GM21717 (cell line): ENCODE results near the gene GINS2.

ENCODE experiments used
- ATAC-seq: cut with Tn5 transposase; IDR thresholded peaks from one replicate; pipeline ENCODE4 v1.9.1; 2021; ENCODE audit warnings: mild to moderate bottlenecking, moderate library complexity; ENCODE audit not compliant: unreplicated experiment

GINS2 gene

DNA sequence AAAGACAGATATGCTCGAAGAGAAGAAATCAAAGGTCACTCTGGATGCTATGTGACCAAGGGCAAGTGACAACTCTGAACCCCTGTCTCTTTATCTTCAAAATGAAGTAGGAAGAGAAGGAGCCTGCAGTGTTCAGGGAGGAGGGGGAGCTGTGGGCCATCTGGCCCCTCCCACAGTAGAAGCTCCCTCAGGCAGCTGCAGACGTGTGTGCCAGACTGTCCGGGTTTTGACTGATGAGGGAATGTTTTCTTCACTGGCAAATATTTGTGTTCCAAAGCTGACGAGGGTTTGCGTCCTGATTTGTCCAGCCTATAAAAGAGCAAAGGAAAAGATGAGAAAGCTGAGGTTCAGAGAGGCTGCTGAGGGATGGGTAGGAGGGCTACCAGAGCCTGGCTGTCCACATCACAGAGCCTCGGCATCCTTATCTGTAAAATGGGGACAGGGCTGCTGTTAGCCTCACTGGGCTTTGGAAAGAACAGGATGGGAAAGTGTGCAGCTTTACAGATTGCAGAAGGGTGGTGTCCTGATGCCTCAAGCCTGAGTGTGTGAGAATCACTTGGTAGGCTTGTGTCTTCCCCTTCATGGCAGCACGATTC is 1.8 kb upstream of the GINS2 start:
- ATAC-seq: no peak

DNA sequence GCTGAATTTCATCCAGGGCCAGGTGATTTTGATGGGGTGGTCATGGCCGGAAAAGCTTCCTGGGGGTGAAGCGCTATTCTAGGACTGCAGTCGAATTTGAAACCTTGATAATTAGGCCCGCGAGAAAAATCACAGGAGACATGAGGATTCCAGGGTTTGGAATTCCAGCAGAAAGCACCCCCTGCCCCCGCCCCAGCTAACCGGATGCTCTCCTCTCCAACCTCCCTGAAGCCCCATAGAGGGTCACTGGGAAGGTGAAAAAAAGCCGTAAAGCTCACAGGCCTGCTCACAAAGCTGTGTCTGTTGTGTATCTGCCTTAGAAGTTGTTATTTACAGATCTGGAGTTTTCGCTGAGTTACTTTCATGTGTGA is 1.2 kb upstream of the GINS2 start:
- no peak for ATAC-seq

DNA sequence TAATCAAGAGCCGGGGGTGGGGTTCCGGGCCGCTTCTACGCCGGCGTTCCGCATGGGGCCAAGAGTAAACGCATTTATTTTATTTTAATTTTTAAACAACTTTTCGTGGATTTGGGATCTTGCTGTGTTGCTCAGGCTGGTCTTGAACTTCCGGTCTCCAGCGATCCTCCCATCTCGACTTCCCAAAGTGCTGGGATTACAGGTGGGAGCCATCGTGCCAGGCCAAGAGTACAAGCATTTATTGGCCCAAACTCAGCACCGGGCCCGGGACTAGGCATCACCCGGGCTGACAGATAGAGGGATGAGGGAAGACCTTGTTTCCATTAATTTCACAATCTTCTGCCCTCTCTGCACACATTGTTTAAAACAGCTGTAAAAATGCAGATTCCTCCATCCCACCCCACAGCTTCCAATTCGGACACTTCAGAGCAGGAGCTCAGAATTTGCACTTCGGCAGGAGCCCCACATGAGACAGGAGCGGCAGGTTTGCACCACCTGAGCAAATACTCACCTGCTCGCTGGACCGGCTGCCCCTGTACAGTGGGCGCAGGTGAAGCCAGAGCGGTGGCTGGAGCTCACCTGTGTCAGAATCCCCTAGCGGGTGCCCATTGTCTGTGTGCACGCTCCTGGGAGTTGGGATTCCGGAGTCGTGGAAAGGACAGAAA is 663 bp upstream of the GINS2 start:
- no peak for ATAC-seq

DNA sequence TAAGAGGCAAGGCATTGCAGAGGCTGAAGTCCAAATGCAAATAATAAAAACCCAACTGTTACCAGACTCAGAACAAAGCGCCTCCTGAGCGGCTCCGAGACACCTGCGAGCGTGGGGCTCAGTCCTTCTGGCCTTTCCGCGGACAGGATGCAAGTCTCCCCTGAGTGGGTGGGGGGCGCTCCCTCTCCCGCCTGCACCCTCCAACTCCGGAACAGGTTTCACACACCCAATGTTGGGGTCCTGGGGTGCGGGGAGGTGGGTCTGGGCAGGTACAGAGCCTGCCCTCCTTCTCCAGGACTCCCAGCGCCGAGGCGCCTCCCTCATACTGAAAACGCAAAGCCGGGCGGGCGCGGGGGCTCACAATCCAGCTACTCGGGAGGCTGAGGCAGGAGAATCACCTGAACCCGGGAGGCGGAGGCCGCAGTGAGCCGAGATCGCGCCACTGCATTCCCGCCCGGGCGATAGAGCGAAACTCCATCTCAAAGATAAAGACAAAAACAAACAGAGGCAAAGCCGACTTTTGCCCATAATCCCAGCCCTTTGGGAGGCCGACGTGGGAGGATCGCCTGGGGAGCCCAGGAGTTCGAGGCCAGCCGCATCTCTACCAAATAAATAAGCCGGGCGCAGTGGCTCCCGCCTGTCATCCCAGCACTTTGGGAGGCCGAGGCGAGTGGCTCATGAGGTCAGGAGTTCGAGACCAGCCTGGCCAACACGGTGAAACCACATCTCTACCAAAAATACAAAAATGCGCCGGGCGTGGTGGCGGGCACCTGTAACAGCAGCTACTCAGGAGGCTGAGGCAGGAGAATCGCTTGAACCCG is 893 bp downstream of the GINS2 start:
- no peak for ATAC-seq

DNA sequence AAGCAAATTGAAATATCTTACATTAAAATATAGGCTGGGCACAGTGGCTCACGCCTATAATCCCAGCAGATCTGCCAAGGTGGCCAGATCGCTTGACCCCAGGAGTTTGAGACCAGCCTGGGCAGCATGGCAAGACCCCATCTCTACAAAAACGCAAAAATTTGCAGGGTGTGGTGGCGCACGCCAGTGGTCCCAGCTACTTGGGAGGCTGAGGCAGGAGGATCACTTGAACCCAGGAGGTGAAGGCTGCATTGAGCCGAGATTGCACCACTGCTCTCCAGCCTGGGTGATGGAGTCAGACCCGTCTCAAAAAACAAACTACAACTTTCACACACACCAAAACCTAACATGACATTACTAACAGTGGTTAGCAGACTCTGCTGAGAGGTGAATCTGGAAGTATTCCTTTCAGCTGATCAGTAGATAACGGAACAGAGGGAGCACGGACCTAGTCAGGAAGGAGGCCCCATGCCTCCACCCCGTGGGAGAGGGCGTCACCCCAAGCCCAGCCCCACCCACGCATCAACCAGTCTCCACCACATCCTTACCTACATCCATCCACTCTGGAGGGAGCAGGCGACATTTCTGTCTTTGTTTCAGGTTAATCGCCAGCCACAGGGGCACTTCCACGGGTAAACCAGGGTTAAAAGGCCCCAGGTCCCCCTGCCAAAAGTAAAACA is 1.7 kb downstream of the GINS2 start:
- ATAC-seq: no peak

DNA sequence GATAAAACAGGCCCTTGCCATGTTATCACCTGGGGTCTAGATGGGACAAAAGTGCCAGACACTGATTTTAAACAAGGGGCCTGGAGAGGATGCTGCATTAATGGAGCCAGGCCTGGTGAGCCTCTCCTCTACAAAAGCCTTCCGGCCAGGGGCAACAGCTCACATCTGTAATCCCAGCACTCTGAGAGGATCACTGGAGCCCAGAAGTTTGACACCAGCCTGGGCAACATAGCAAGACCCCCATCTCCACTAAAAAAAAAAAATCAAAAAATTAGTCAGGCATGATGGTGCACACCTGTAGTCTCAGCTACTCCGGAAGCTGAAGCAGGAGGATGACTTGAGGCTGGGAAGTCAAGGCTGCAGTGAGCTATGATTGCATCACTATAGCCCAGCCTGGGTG is 3.5 kb downstream of the GINS2 start:
- no peak for ATAC-seq

DNA sequence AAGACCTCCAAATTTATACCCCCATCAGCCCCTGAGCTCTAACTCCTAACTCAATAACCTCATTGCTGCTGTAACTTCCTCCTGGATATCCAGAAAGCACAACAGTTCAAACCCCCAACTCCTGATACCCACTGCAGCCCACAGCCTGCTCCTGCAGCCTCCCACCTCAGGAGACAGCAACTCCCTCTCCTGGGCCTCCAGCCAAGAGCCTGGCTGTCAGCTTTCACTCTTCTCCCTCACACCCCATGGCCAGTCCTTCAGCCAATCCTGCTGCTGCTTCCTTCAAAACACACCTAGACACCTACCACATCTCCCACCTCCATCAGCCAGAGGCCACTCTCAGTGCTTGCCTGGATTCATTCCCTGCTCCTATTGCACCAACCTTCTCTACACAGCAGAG is 5.4 kb downstream of the GINS2 start:
- no peak for ATAC-seq

DNA sequence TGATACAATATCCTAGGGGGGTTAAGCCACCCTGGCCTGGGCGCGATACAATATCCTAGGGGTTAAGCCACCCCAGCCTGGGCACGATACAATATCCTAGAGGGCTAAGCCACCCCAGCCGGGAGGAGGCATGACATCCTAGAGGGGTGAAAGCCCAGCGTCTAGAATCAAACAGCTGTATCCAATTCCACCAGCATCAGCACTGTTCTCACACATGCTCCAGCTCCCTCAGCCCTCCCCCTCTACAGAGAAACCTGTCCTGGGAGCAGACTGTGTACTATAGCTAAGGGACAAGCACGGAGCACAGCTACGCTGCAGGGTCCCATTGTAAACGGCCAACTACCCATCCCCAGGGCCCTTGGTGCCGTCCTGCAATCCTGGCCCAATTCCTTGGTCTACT is 6.2 kb downstream of the GINS2 start:
- ATAC-seq: no peak

DNA sequence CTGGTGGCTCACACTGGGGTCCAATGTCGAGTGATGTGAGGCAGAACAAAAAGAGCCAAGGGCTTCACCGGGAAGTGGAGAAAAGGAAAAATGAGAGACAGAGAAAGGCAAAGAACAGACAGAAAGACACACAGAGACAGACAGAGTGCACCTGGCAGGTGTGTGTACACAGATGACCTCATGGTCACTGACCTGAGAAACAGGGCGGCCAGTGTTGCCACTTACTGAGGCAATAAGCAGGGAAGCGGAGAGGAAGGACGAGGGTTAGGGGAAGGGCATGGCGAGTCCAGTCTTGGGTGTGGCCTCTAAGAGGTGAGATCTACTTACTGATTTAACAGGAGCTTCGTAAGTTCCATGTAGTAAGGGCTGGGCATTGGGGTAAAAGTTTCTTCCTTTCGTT is 7.5 kb downstream of the GINS2 start:
- no peak for ATAC-seq

DNA sequence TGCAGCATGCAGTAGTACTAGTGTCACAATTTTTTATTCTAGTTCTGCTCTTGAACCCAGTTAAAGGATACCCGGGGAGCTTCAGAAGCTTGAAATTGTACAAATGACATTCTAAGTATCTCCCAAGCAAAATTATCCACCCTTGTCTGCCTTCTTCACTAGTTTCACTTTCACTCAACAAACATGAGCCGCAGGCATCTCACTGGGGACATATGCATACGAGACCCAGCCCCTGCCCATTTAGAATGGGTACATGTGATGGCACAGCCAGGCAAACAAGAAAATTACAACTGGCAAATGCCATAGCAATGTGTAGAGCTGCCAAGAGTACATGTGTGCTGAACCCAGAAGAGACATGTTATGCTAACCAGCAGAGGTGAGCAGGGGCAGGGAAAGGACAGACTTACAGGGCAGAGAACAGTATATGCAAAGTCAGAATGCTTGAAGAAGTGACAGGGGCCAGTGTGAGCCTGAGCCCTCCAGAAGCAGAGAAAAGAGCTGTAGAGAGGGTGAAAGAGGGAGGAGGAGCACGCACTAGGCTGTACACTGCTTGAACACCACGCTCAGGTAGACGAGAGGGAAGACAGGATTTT is 8.3 kb downstream of the GINS2 start:
- ATAC-seq: no peak

DNA sequence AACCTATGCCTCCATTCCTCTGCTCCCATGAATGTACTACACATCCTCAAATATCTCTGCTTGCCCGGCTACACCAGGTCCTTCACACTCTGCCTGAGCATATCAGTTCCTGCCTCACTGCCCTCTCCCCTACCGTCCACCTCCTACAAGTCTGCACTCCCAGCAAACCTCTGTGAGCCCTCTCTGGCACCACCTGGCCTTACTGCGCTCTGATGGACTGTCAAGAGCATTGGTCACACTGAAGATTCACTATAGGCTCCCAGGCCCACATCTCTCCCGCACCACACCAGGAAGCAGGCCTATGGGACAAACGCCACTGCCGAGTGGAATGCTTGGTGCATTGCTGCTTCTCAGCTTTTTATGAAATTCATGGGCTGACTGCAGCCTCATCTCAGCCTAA is 8.9 kb downstream of the GINS2 start:
- ATAC-seq: no peak

DNA sequence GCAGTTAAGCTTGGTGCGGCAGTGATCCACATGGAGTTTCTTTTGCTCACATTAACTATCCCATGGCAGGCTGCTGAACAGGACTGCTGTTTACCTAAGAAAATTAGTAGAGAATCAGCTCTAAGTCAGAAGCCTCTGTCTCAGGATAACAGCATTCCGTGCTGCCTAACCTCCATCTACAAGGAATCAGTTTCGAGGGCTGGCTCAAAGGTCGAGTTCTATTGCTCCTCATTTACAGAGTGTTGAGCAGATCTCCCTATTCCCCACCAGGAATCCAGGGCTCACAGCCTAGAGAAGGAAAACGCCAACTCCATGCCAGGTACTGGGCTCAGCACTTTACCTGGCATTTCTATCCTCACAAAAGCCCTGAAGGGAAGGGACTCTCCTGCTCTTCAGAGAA is 9.9 kb downstream of the GINS2 start:
- ATAC-seq: no peak

DNA sequence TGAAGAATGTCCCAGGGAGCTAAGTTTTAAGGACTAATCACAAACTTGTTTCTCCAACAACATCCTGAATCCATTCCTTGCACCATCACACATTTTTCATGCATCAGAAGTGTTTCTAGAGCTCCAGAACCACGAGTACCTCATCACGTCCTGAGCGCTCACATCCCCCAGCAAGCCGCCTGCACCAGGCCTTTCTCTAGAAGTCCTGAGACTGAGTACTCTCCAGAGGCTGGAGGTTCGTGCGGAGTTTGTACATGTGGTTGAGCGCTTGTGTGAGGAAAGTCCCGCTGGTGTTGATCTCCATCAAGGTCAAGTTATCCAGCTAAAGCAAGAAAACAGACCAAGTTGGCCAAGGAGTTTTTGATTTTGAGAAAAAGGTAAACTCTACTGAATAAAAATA is 10.7 kb downstream of the GINS2 start:
- no peak for ATAC-seq

DNA sequence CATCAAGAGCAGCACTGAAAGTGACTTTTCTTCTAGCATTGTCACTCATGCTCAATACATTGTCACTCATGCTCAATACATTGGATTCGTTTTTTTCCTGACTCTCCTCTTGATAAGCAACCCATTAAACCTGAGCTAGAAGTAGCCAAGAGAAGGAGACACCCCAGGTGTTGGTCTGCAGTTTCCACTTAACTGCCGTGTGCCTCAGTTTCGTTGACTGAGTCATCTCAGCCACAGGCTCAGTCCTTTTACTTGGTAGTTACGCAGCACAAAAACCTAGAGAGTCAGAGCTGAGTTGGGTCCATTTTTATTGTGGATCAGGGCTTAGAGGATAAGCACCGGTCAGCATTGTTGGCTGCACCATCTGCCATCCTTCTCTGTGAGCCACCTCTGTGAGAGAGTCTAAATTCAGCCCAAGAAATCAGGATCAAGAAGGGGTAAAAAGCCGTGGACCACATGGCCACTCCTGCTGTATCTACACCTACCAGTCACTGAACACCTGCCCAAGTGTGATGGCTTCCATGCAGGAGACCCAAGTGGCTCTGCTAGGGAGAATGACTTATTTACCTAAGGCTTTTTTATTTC is 11.3 kb downstream of the GINS2 start:
- no peak for ATAC-seq

DNA sequence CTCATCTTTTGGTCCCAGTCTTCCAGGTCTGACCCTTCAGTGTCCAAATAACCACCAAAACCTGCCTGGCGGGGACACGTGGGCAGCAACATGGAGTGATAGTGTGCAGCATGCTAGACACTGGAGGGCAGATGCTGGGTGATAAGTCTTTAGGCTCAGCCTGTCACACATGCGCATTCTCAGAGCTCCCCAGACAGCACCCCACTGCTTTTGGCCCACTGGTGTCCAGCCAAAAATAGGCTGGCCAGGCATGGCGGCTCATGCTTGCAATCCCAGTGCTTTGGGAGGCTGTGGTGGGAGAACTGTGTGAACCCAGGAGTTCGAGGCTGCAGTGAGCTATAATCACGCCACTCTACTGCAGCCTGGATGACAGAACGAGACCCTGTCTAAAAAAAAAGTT is 12.3 kb downstream of the GINS2 start:
- no peak for ATAC-seq

DNA sequence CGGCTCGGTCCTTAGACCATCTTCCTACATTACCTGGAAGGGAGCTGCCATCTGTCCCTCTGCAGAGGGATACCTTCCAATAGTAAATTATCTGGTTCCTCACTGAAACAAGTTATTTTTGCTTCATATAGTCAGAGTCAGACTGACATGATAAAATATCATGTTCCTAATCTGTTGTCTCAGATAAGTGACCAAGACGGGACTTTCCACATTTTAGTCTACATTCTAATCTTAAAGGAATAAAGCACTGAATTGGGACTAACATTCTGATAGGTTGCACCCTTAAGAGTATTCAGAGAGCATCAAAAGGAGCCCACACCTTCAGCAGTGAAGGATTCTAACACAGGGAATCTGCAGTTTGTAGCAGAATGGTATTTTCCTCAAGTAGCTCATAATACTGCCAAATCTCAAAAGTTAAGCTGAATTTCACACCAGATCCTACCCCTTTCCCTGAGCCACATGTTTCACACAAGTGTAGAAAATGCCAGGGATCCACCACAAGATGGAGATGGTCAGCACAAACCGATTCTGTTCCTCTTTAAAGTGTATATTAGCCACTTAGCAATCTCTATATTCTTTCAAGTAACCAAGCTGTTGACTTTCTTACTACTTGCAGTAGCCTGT is 13.4 kb downstream of the GINS2 start:
- no peak for ATAC-seq

DNA sequence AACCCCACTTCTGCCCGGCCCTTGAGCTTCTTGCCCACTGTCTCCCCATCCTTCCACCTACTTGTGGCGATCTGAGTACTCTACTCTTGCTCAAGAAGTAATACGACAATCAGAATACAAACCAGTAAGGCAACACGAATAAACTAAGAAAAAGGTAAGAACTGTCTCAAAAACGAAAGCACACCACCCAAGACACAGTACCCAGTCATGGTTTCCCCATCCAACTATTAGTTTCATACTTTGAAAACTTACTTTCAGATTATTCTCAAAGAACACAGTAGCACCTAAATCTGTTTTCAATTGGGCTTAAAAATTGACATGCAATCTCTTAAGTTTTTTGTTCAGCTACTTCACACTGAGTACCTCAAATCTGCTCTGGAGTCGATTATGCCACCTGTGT is 13.9 kb downstream of the GINS2 start:
- no peak for ATAC-seq

DNA sequence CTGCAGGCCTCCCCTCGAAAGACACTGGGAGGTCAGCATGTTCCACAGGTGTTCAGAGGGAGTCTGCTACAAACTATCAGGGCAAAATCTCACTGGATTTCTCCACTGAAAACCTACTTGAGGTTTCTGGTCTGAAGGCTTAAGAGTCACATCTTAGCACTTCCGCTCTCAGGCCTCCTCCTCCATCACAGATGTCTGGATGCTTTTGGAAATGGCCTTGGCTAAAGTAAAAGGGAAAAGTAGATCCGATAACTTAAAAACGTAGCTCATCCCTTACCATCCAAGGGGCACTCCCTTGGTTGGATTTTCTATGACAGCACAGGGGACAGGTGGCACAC is 14.4 kb downstream of the GINS2 start:
- no peak for ATAC-seq

DNA sequence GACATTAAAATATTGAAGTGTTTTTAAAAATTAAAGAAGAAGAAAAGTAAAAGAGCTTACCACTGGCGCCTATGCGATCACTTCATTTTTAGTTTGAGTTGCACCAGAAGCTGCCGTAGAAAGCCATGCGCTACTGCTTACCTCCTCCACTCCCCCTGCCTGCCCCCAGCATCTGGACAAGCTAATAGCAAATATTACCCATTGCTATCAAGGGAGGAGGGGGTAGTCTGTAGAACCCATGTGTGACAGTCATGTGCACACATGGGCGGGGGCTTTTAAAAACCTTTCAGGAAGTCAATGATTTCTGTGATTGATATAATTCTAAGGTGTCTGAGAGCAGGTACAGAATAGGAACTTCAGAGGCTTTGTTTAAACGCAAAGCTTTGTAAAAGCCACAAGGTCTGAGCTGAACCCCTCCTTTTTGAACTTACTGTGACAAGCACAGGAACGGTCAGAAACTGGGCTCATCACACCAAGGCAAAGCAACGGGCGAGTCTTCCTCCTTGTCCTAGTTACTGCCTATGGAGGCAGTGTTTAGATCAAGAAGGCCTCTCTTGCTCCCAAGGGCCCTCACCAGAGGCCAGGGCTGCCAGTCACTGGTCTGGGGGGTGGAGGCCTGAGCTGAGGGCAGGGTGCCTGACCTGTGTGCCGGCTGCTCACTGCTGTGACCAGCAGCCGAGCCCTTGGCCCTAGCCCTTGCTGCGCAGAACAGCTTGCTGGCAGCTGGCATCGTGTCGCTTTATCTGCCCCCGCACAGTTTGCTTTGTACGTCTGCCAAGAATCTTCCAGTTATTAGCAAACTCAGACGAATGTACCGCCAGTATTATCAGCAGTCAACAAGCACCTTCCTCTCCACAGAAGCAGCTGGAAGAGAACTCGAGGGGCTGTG is 15.0 kb downstream of the GINS2 start:
- ATAC-seq: no peak

DNA sequence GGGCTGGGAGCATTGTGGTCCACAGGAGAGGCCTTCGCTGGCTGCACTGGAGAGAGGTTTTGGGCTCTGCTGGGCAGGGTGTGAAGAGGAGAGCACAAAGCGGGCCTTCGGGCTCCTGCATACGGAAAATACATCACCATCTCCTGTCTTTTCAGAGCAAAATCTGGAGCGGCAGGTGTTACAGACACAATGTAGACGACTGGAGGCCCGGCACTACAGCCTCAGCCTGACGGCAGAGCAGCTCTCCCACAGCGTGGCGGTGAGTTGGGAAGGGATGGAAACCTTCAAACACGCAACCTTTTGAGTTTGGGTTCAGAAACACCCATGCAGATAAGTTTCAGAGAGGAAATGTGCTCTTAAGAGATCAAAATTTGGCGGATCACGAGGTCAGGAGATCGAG is 17.9 kb downstream of the GINS2 start:
- ATAC-seq: no peak
